ENCODE measurements around the gene DPYD. TPM values are rescaled to one million over a fixed set of nuclear protein-coding genes. Genes with fewer than 3 reads are reported as not detected.

Gene DPYD
- total and polyA plus RNA-seq, 7 donors, result 2.5 to 7.3 (median 5.1) TPM

GRCh38 chr1:97728436-97728835 lies 192.4 kb downstream of the DPYD start:
- Histone ChIP-seq H3K9me3 (no peaks in the 10 kb centered on the region), H3K4me3 (no peak overlapping the region), H3K4me1 (no peaks in the 10 kb centered on the region), H3K27ac (no peak overlapping the region), H3K36me3 (ENCODE audit: insufficient read depth in 1 of 2, low read depth in 1 of 2) (no peaks in the 10 kb centered on the region), H3K27me3 (ENCODE audit: insufficient read depth in 3 of 3, low read length in 2 of 3) (no peaks in the 10 kb centered on the region)
- WGBS, 3 donors, result 97 to 99% (median 98%) methylated on average over 1 of the region's 1 CpG
- DNase-seq, result no peak
- intact Hi-C loops (cut with DNase I), result no loop called here
- TF ChIP-seq, protein P1, sequence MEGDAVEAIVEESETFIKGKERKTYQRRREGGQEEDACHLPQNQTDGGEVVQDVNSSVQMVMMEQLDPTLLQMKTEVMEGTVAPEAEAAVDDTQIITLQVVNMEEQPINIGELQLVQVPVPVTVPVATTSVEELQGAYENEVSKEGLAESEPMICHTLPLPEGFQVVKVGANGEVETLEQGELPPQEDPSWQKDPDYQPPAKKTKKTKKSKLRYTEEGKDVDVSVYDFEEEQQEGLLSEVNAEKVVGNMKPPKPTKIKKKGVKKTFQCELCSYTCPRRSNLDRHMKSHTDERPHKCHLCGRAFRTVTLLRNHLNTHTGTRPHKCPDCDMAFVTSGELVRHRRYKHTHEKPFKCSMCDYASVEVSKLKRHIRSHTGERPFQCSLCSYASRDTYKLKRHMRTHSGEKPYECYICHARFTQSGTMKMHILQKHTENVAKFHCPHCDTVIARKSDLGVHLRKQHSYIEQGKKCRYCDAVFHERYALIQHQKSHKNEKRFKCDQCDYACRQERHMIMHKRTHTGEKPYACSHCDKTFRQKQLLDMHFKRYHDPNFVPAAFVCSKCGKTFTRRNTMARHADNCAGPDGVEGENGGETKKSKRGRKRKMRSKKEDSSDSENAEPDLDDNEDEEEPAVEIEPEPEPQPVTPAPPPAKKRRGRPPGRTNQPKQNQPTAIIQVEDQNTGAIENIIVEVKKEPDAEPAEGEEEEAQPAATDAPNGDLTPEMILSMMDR (IDR thresholded peaks at IDR 0.05), result no peak
- ATAC-seq, result no peak

- intact Hi-C loops (cut with DNase I), result no loop called here
- TF ChIP-seq, protein P1 (IDR thresholded peaks at IDR 0.05), result no peak
- Histone ChIP-seq H3K4me1 (no peaks in the 10 kb centered on the region), H3K27me3 (ENCODE audit: insufficient read depth in 3 of 3, low read length in 2 of 3) (no peaks in the 10 kb centered on the region), H3K4me3 (no peak overlapping the region), H3K27ac (no peak overlapping the region), H3K36me3 (ENCODE audit: insufficient read depth in 1 of 2, low read depth in 1 of 2) (no peaks in the 10 kb centered on the region), H3K9me3 (no peaks in the 10 kb centered on the region)
- ATAC-seq, result no peak
- no peak for DNase-seq
These were observed 193.8 kb downstream of the DPYD start for GRCh38 chr1:97727029-97727428.

DNA sequence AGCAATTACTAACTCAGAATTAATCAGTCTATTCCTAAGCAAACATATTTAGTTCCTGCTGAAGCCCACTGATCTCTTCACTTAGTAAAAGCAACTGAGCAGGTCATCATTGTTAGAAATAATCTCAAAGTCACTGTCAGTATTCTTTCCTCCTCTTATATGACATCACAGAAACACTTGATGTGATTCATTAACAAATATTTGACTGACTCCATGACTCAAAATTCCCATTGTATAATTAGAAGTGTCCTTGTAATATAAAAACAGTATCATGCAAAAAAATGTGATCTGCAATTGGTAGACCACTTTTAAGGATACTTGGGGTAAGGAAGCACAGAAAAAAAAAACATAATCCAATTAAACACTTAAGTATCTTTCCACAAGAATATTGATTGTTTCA lies 194.4 kb downstream of the DPYD start:
- Histone ChIP-seq H3K27me3 (ENCODE audit: insufficient read depth in 3 of 3, low read length in 2 of 3) (no peaks in the 10 kb centered on the region), H3K4me1 (no peaks in the 10 kb centered on the region), H3K27ac (no peak overlapping the region), H3K36me3 (ENCODE audit: insufficient read depth in 1 of 2, low read depth in 1 of 2) (no peaks in the 10 kb centered on the region), H3K9me3 (no peaks in the 10 kb centered on the region), H3K4me3 (no peak overlapping the region)
- intact Hi-C loops (cut with DNase I), result no loop called here
- DNase-seq, result no peak
- TF ChIP-seq, protein P1 (IDR thresholded peaks at IDR 0.05), result no peak
- ATAC-seq, result no peak

DNA sequence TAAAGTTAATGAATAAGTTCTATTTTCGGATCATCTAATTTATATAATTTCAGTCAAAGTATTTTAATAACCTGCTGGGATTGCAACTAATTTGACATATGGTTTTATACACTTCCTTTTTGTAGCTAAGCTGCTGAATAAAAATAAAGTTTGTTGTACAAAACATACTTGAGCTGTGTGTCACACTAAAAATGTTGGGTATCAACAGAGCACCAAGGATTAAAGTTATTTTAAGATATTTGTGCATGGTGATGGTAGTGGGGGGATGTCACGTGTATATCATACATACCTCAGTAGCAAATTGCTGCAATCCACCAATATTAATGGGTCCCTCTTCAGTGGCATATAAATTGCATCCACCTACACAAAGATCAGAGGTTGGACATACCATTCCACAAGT lies 199.6 kb downstream of the DPYD start:
- no peaks in the 10 kb centered on the region for H3K9me3 ChIP-seq
- H3K27me3 ChIP-seq (ENCODE audit: insufficient read depth in 3 of 3, low read length in 2 of 3), result no peaks in the 10 kb centered on the region
- H3K4me3 ChIP-seq, result no peak overlapping the region
- H3K4me1 ChIP-seq, result no peaks in the 10 kb centered on the region
- 91 to 97% (median 91%) methylated on average over 2 of the region's 2 CpGs for WGBS, 3 donors
- H3K36me3 ChIP-seq (ENCODE audit: insufficient read depth in 1 of 2, low read depth in 1 of 2), result peaks cover 0 to 6% of the 10 kb centered on the region in 2 donors
- TF ChIP-seq, protein P1 (IDR thresholded peaks at IDR 0.05), result no peak
- no peak overlapping the region for H3K27ac ChIP-seq
- intact Hi-C loops (cut with DNase I), result no loop called here
- no peak for DNase-seq
- no peak for ATAC-seq

- H3K36me3 ChIP-seq (ENCODE audit: insufficient read depth in 1 of 2, low read depth in 1 of 2), result no peaks in the 10 kb centered on the region
- intact Hi-C loops (cut with DNase I), result no loop called here
- DNase-seq (no peak), ATAC-seq (no peak)
- 91 to 95% (median 93%) methylated on average over 5 of the region's 5 CpGs for WGBS, 3 donors
- no peak overlapping the region for H3K4me3 ChIP-seq
- no peak overlapping the region for H3K27ac ChIP-seq
- TF ChIP-seq, protein P1 (IDR thresholded peaks at IDR 0.05), result no peak
- H3K27me3 ChIP-seq (ENCODE audit: insufficient read depth in 3 of 3, low read length in 2 of 3), result no peaks in the 10 kb centered on the region
- no peaks in the 10 kb centered on the region for H3K4me1 ChIP-seq
- H3K9me3 ChIP-seq, result no peaks in the 10 kb centered on the region
These were observed 207.9 kb downstream of the DPYD start for GRCh38 chr1:97712980-97713379.

Data from psoas muscle (tissue), 8 donors.